ENCODE measurements around the gene BCDIN3D.

GRCh38 chr12:49803693-49804450 lies 39.0 kb downstream of the BCDIN3D start:
- TF ChIP-seq CTCF (IDR thresholded peaks at IDR 0.05) = no peak
- no peak for TF ChIP-seq POLR2AphosphoS5 (IDR thresholded peaks at IDR 0.05)
- no peak for TF ChIP-seq POLR2A (IDR thresholded peaks at IDR 0.05)

Data from sigmoid colon (tissue), 4 donors.